ENCODE results near the gene HOXB5. TPM values are rescaled to one million over a fixed set of nuclear protein-coding genes. Genes with fewer than 3 reads are reported as not detected.

HOXB5 gene
- total RNA-seq, 2 experiments from 2014 or later = not detected

DNA sequence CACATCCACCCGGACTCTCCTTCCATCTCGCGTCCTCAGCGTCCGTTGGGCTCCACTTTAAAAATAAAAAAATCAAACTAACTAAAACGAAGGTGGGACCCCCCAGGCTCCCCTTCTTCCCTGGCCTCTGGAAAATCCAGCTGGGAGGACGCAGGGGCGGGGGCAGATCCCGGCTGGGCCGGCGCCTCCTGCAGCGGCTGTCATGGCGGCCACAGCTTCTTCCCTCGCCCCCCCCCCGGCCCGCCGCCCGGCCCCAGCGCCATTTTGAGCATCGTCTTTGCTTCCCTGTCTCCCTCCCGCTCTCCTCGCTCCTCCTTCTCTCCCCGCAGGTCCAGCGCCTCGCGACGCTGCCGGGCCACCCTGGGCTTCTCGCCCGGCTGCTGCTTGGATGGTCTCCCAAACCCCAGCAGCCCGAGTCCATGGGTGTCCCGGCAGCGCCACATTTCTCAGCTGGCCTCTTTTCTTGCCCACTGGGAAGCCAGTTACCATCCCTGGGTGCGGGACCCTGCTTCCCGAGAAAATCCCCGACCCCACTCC is 51.9 kb downstream of the HOXB5 start:
- Mint-ChIP-seq H3K27ac (peak overlapping the region; percentile 100), H3K4me1 (ENCODE audit: low read depth) (peaks cover 45% of the 10 kb centered on the region), H3K9me3 (no peaks in the 10 kb centered on the region), H3K4me3 (peak overlapping the region; percentile 96), H3K36me3 (ENCODE audit: low read depth) (peaks cover 14% of the 10 kb centered on the region), H3K27me3 (ENCODE audit: low read depth) (peaks cover 9% of the 10 kb centered on the region)
- intact Hi-C loops (cut with micrococcal nuclease) = loop anchor here (2.0 to 5.0 kb wide), 2 partner anchors 31 to 49 kb away; no protein-coding TSS in a partner anchor
- DNase-seq = peak; percentile 63
- CTCF ChIA-PET = interaction anchor here (1.3 kb wide), 1 partner anchor 51 kb away, joined by 3 read pairs; no protein-coding TSS in a partner anchor

Small RNA genes lying within 50 kb of the gene (microRNA-seq; reads per million reads assigned to microRNA genes)
- gene MIR196A1 (ENCODE audit: borderline microRNAs expressed, borderline replicate concordance) = not detected

Other genes with a start within 250 kb of the HOXB5 start
- 10 to 100 TPM; 60.3 to 60.5 TPM for gene SKAP1, start 163.6 kb downstream of the HOXB5 start, total RNA-seq
- not detected for gene HOXB1, start 62.8 kb downstream of the HOXB5 start, total RNA-seq
- gene HOXB2, start 48.7 kb downstream of the HOXB5 start, total RNA-seq = 10 to 100 TPM; 15.6 to 18.2 TPM
- gene HOXB4, start 15.4 kb downstream of the HOXB5 start, total RNA-seq = 1 to 10 TPM; 2.3 to 2.5 TPM
- 1 to 10 TPM; 2.0 TPM for gene HOXB3, start 3.5 kb downstream of the HOXB5 start, total RNA-seq
- gene HOXB6, start 11.2 kb upstream of the HOXB5 start, total RNA-seq = not detected
- gene HOXB7, start 17.2 kb upstream of the HOXB5 start, total RNA-seq = under 1 TPM in 1 of 2 experiments, not detected in 1; 0.29 TPM
- gene HOXB8, start 21.5 kb upstream of the HOXB5 start, total RNA-seq = not detected
- gene HOXB9, start 32.6 kb upstream of the HOXB5 start, total RNA-seq = 1 to 10 TPM; 6.7 to 6.9 TPM
- not detected for gene PRAC1, start 128.7 kb upstream of the HOXB5 start, total RNA-seq
- not detected for gene PRAC2, start 129.4 kb upstream of the HOXB5 start, total RNA-seq
- gene HOXB13, start 135.0 kb upstream of the HOXB5 start, total RNA-seq = not detected
- not detected for gene TTLL6, start 223.4 kb upstream of the HOXB5 start, total RNA-seq
- 10 to 100 TPM; 78.2 to 80.3 TPM for gene CALCOCO2, start 237.3 kb upstream of the HOXB5 start, total RNA-seq